Psoas muscle (tissue), 8 donors: ENCODE data around the gene LCT. TPM values are rescaled to one million over a fixed set of nuclear protein-coding genes. Genes with fewer than 3 reads are reported as not detected.
A peak's percentile ranks its signal among the peaks of the same experiment; 100 is the strongest.

Source experiments
- ATAC-seq, 4 donors: fragments of 200-7000 bp; cut with Tn5 transposase; one replicate each; pipeline ENCODE4 v1.9.1; 2020; ENCODE audit warnings: moderate library complexity in 3 of 4, mild to moderate bottlenecking in 2 of 4
- DNase-seq, 2 donors: peaks; one replicate each; pipeline ENCODE4 v3.0.0-alpha.2; 2020
- H3K27ac ChIP-seq: fragments of 200-600 bp; one replicate; pipeline ENCODE4 v1.8.0; 2022
- H3K27me3 ChIP-seq, 3 donors: fragments of 200-600 bp in 1 of 3; one replicate each; pipeline versions ENCODE4 v1.6.1 to v1.8.0; 2013 to 2022; ENCODE audit warnings: low read length in 2 of 3, mild to moderate bottlenecking in 2 of 3, moderate library complexity in 1 of 3; ENCODE audit not compliant: insufficient read depth in 3 of 3
- H3K36me3 ChIP-seq, 2 donors: fragments of 200-600 bp in 1 of 2; one replicate each; pipeline versions ENCODE4 v1.6.1 to v1.8.0; 2013 to 2022; ENCODE audit warnings: low read depth in 1 of 2, mild to moderate bottlenecking in 1 of 2, moderate library complexity in 1 of 2; ENCODE audit not compliant: insufficient read depth in 1 of 2
- H3K4me1 ChIP-seq: fragments of 200-600 bp; one replicate; pipeline ENCODE4 v1.8.0; 2022
- H3K4me3 ChIP-seq: fragments of 200-600 bp; one replicate; pipeline ENCODE4 v1.8.0; 2022; ENCODE audit warnings: mild to moderate bottlenecking
- H3K9me3 ChIP-seq: fragments of 200-600 bp; one replicate; pipeline ENCODE4 v1.8.0; 2022
- WGBS, 3 donors: extraction: QIAGEN DNeasy Blood & Tissue Kit; methylation state at CpG; one replicate each; pipeline versions ENCODE4 v1.1.6 to v1.1.7; 2013; 5-methylcytosine and 5-hydroxymethylcytosine counted together
- intact Hi-C, 2 donors: fragments of 100-400 bp; cut with DNase I; formaldehyde crosslinking; loops; one replicate each; pipeline versions ENCODE4 v1.11.0 to v1.14.2; 2022
- polyA plus RNA-seq, 3 donors: library from polyadenylated mRNA; stranded (reverse); fragments of 200-250 nt; gene quantifications; one replicate each; pipeline ENCODE4 v1.2.3, GENCODE V29; 2013
- total RNA-seq, 4 donors: library from RNA; stranded (reverse); fragmentation: NEBNext Ultra II Directional in 2 of 4; extraction: Animal tissue kit (Norgen Biotek cat#: 25700) in 2 of 4; gene quantifications; one replicate each; pipeline versions ENCODE4 v1.2.1 to v1.2.4, GENCODE V29; 2021 to 2023
- TF ChIP-seq, protein P1 (sequence below): fragments of 200-600 bp; IDR thresholded peaks from one replicate; pipeline ENCODE4 v1.8.0; 2022; ENCODE audit warnings: antibody characterized with exemption
- donor health status: healthy with polysubstance abuse.
- donor health status: DM: no; HTN: no; CAD: no; lungs with moderate emphysema.
- donor health status: Bipolar disorder and iron deficiency.
- donor health status: healthy.
- donor health status: DM: yes; HTN: yes; CAD: no.
- donor health status: DM: no; HTN: no; CAD: no.
- donor health status: DM: no; HTN: no; CAD: no.
- donor health status: DM: yes; HTN: yes; CAD: no.

Gene LCT
- total and polyA plus RNA-seq, 7 donors, result 0.01 to 0.61 (median 0.03) TPM; not detected in 3

DNA sequence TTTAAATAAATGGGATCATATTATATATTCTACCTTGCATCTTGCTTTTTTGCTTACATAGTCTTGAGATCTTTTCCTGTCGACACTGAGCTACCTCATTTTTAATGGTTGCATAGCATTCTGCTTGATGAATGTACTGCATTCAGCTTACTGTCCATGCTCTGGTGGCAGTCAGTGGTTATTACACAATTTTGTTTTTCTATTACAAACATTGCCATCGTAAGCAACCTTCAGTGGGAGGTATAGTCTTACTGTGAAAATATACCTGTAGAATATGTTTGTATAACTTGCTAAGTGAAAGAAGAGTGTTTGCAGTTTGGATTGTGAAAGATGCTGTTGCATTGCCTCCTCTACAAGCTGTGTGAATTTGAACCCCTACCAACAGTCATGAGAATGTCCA lies 52.0 kb downstream of the LCT start:
- peaks cover 5 to 83% of the 10 kb centered on the region in 2 donors for H3K36me3 ChIP-seq
- ATAC-seq, result peak in 1 of 4 donors; percentile 36
- no peak for DNase-seq
- WGBS, 3 donors, result 98 to 100% (median 100%) methylated on average over 2 of the region's 2 CpGs
- no peaks in the 10 kb centered on the region for H3K4me1 ChIP-seq
- no peak overlapping the region for H3K27ac ChIP-seq
- intact Hi-C loops, result no loop called here
- TF ChIP-seq, protein P1, sequence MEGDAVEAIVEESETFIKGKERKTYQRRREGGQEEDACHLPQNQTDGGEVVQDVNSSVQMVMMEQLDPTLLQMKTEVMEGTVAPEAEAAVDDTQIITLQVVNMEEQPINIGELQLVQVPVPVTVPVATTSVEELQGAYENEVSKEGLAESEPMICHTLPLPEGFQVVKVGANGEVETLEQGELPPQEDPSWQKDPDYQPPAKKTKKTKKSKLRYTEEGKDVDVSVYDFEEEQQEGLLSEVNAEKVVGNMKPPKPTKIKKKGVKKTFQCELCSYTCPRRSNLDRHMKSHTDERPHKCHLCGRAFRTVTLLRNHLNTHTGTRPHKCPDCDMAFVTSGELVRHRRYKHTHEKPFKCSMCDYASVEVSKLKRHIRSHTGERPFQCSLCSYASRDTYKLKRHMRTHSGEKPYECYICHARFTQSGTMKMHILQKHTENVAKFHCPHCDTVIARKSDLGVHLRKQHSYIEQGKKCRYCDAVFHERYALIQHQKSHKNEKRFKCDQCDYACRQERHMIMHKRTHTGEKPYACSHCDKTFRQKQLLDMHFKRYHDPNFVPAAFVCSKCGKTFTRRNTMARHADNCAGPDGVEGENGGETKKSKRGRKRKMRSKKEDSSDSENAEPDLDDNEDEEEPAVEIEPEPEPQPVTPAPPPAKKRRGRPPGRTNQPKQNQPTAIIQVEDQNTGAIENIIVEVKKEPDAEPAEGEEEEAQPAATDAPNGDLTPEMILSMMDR, result no peak
- H3K9me3 ChIP-seq, result no peaks in the 10 kb centered on the region
- H3K4me3 ChIP-seq, result no peak overlapping the region
- no peaks in the 10 kb centered on the region for H3K27me3 ChIP-seq

DNA sequence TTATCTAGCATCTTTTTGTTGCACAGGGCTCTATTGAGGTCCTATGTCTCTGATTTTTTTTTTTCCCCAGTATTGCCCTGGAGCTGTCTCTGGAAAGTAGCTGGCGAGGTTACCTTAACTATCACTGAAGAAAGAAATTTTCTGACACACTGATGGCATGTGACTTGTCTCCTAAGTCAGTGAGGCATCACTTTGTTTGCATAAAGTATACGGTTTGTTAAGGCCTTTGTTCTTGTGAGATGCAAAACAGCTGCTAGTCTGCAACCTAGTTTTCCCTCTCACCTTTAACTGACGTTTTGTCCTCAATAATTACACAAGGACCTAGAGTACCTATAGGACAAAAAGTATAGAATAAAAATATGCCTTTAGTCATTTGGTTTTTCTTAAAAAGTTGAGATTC lies 53.5 kb downstream of the LCT start:
- no peak for ATAC-seq
- no peaks in the 10 kb centered on the region for H3K27me3 ChIP-seq
- H3K4me1 ChIP-seq, result no peaks in the 10 kb centered on the region
- H3K9me3 ChIP-seq, result no peaks in the 10 kb centered on the region
- no peak for DNase-seq
- H3K36me3 ChIP-seq, result peaks cover 7 to 87% of the 10 kb centered on the region in 2 donors
- no peak overlapping the region for H3K27ac ChIP-seq
- H3K4me3 ChIP-seq, result no peak overlapping the region
- TF ChIP-seq, protein P1, result no peak
- intact Hi-C loops, result loop anchor here in 1 of 2 donors (5.0 kb wide), 1 partner anchor 64 kb away; no protein-coding TSS in a partner anchor
- 84 to 89% (median 85%) methylated on average over 3 of the region's 3 CpGs for WGBS, 3 donors

DNA sequence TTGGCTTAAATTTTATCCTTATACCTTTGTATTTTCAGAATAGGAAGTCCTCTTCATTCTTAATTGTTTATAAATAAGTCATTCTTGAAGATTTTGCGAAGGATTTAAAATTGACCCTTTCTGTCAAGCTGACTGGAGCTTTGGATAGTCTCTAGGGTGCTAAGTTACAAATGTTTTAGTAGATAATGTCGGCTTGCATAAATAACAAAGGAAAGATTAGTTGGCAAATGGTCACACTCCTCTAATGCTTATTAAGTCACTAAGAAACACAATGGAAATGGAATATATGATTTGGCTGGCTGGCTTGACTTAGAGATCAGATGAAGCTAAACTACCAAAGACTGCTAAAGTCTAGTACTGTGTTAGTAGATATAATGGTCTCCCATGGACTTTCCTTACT lies 54.8 kb downstream of the LCT start:
- no peaks in the 10 kb centered on the region for H3K4me1 ChIP-seq
- H3K9me3 ChIP-seq, result no peaks in the 10 kb centered on the region
- no peak for ATAC-seq
- no peaks in the 10 kb centered on the region for H3K27me3 ChIP-seq
- intact Hi-C loops, result loop anchor here in 1 of 2 donors (5.0 kb wide), 1 partner anchor 65 kb away; no protein-coding TSS in a partner anchor
- H3K36me3 ChIP-seq, result peaks cover 7 to 97% of the 10 kb centered on the region in 2 donors
- TF ChIP-seq, protein P1, result no peak
- H3K4me3 ChIP-seq, result no peak overlapping the region
- WGBS, 3 donors, result 90 to 94% (median 92%) methylated on average over 2 of the region's 2 CpGs
- DNase-seq, result no peak
- no peak overlapping the region for H3K27ac ChIP-seq

DNA sequence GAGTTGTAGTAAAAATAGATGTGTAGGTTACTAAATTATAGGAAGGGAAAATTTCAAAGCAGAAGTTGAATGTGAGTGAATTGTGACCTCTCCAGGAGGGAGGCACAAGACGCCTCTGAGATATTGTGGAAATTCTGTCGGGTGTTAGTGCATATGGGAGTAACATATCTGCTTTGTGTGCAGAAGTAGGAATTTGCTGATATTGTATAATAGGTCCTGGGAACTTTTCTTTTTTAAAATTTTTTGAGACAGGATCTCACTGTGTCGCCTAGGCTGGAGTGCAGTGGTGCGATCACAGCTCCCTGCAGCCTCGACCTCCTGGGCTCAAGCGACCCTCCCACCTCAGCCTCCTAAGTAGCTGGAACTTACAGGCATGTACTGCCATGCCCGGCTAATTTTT lies 60.6 kb downstream of the LCT start:
- no peak overlapping the region for H3K4me3 ChIP-seq
- H3K36me3 ChIP-seq, result peaks cover 13 to 100% of the 10 kb centered on the region in 2 donors
- no peaks in the 10 kb centered on the region for H3K27me3 ChIP-seq
- DNase-seq (no peak), ATAC-seq (no peak)
- TF ChIP-seq, protein P1, result no peak
- WGBS, 3 donors, result 93 to 99% (median 97%) methylated on average over 7 of the region's 7 CpGs
- no peaks in the 10 kb centered on the region for H3K4me1 ChIP-seq
- intact Hi-C loops, result loop anchor here in 1 of 2 donors (10.0 kb wide), 1 partner anchor 78 kb away; no protein-coding TSS in a partner anchor
- H3K9me3 ChIP-seq, result no peaks in the 10 kb centered on the region
- no peak overlapping the region for H3K27ac ChIP-seq

DNA sequence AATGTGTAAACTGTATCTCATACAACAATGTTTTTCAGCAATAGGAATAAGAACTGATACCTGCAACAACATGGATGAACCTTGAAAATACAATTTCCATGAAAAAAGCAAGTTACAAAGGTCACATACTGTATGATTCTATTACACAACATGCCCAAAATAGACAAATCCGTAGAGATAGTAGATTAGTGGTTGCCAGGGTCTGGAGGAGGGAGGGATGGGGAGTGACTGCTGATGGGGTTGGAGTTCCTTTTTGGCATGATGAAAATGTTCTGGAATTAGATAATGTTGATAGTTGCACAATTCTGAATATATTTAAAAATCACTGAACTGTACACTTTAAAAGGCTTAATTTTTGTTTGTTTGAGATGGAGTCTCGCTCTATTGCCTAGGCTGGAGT lies 61.6 kb downstream of the LCT start:
- intact Hi-C loops, result loop anchor here in 1 of 2 donors (10.0 kb wide), 1 partner anchor 79 kb away; no protein-coding TSS in a partner anchor
- Histone ChIP-seq H3K27me3 (no peaks in the 10 kb centered on the region), H3K36me3 (peaks cover 12 to 100% of the 10 kb centered on the region in 2 donors), H3K9me3 (no peaks in the 10 kb centered on the region), H3K27ac (no peak overlapping the region), H3K4me1 (no peaks in the 10 kb centered on the region), H3K4me3 (no peak overlapping the region)
- 49 to 51% (median 50%) methylated on average over 2 of the region's 2 CpGs for WGBS, 3 donors
- TF ChIP-seq, protein P1, result no peak
- DNase-seq (no peak), ATAC-seq (no peak)
